Upper lobe of left lung (tissue), 4 donors: ENCODE results near the gene AQP12A.

Experiments
- CTCF ChIP-seq, 6 experiments: fragments of 450-650 bp in 4 of 6; fragments of 200-600 bp in 2 of 6; sonication (generic) in 2 of 6; IDR thresholded peaks; one replicate each; pipeline ENCODE4 v1.5.1; 2016 to 2019; ENCODE audit warnings: antibody characterized with exemption in 6 of 6
- POLR2A ChIP-seq, 4 donors: fragments of 450-650 bp; IDR thresholded peaks; one replicate each; pipeline ENCODE4 v1.5.1; 2016 to 2017; ENCODE audit warnings: antibody characterized with exemption in 4 of 4, mild to moderate bottlenecking in 2 of 4

GRCh38 chr2:240726876-240727275, 35.2 kb downstream of the AQP12A start:
- TF ChIP-seq CTCF (IDR thresholded peaks at IDR 0.05) (no peak), POLR2A (IDR thresholded peaks at IDR 0.05) (no peak)
